ENCODE measurements around the gene LYZL4.

DNA sequence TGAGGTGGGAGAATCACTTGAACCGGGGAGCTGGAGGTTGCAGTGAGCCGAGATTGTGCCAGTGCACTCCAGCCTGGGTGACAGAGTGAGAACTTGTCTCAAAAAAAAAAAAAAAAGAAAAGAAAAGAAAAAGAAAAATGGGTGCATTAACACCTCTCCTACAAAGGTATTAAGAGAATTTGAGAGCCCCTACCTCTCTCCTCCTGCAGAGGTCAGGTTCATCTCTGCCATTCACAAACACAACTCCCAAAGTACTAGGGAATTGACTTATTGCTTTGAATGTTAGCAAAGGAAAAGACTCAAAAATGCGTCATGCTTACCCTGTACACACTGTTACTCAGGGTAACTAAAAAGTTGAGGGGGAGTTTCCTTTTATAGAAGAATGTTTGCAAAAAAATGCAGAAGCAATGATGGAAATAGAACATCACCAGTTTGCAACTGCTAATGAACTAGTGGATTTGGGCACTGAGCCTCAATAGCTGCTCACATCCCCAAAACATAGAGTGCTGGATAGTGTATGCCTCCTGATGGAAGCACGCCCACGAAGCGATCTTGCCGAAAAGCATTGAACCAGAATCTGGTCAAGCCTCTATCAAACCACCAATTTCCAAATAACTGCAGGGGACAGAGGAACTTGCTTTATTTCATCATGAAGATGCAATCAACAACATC, 15.5 kb upstream of the LYZL4 start:
- TF ChIP-seq TAF1 (IDR thresholded peaks at IDR 0.05; ENCODE audit: low read depth) (no peak), CREB1 (IDR thresholded peaks at IDR 0.05; ENCODE audit: low read depth) (no peak), EP300 (IDR thresholded peaks at IDR 0.05; ENCODE audit: borderline replicate concordance) (no peak), FOXM1 (IDR thresholded peaks at IDR 0.05; ENCODE audit: borderline replicate concordance, low read depth) (no peak), RAD21 (IDR thresholded peaks at IDR 0.05; ENCODE audit: low read depth) (no peak)
- TF ChIP-seq, protein P1, sequence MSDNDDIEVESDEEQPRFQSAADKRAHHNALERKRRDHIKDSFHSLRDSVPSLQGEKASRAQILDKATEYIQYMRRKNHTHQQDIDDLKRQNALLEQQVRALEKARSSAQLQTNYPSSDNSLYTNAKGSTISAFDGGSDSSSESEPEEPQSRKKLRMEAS (IDR thresholded peaks at IDR 0.05): no peak
